Measurements from ENCODE around the gene NACC1.

Gene NACC1

GRCh38 chr19:13152974-13153568, 35.0 kb downstream of the NACC1 start (continued):
- TF ChIP-seq ZNF280C (tag by site-specific recombination; IDR thresholded peaks at IDR 0.05) (no peak), ZNF768 (tag by site-specific recombination; IDR thresholded peaks at IDR 0.05) (peak; percentile 48; the same call in 1 of the 2 replicates), MEIS1 (CRISPR knock-in tag; IDR thresholded peaks at IDR 0.05; ENCODE audit: borderline replicate concordance) (no peak), ZNF350 (tag by site-specific recombination; IDR thresholded peaks at IDR 0.05) (no peak), ZFP41 (tag by site-specific recombination; IDR thresholded peaks at IDR 0.05; ENCODE audit: borderline replicate concordance) (peak; percentile 99), ZNF175 (tag by site-specific recombination; IDR thresholded peaks at IDR 0.05) (no peak), SP7 (tag by site-specific recombination; IDR thresholded peaks at IDR 0.05) (peak; percentile 85), ZNF580 (tag by site-specific recombination; IDR thresholded peaks at IDR 0.05) (peak; percentile 34; the same call in 1 of the 2 replicates), ZNF398 (tag by site-specific recombination; IDR thresholded peaks at IDR 0.05) (0 out of 2 replicates have a peak, but pooled peaks have one; percentile 28), ZNF560 (tag by site-specific recombination; IDR thresholded peaks at IDR 0.05; ENCODE audit: borderline replicate concordance) (no peak), PATZ1 (tag by site-specific recombination; IDR thresholded peaks at IDR 0.05) (peak; percentile 79), ZBTB8A (tag by site-specific recombination; IDR thresholded peaks at IDR 0.05) (peak; percentile 53), KLF9 (tag by site-specific recombination; IDR thresholded peaks at IDR 0.05; ENCODE audit: low read depth) (peak; percentile 77), ZNF514 (tag by site-specific recombination; IDR thresholded peaks at IDR 0.05) (no peak), ZBTB10 (tag by site-specific recombination; IDR thresholded peaks at IDR 0.05) (peak; percentile 82), ZNF473 (tag by site-specific recombination; IDR thresholded peaks at IDR 0.05) (no peak), ZBTB11 (tag by site-specific recombination; conservative IDR thresholded peaks at IDR 0.05; ENCODE audit: low read depth) (peak; percentile 54), ZBTB1 (tag by site-specific recombination; IDR thresholded peaks at IDR 0.05) (peak; percentile 74), ZSCAN30 (tag by site-specific recombination; IDR thresholded peaks at IDR 0.05) (peak; percentile 49; the same call in 1 of the 2 replicates), WT1 (tag by site-specific recombination; IDR thresholded peaks at IDR 0.05) (peak; percentile 60; the same call in 1 of the 2 replicates), ZNF362 (tag by site-specific recombination; IDR thresholded peaks at IDR 0.05) (no peak), ZNF707 (tag by site-specific recombination; IDR thresholded peaks at IDR 0.05) (no peak), ZNF600 (tag by site-specific recombination; IDR thresholded peaks at IDR 0.05) (peak; percentile 98), ZNF76 (tag by site-specific recombination; IDR thresholded peaks at IDR 0.05; ENCODE audit: borderline replicate concordance, low read depth) (peak; percentile 75; the same call in 1 of the 2 replicates), ZFHX2 (tag by site-specific recombination; conservative IDR thresholded peaks at IDR 0.05) (peak; percentile 92), ZNF548 (tag by site-specific recombination; IDR thresholded peaks at IDR 0.05) (0 out of 2 replicates have a peak, but pooled peaks have one; percentile 41)
